GM12801 (cell line): ENCODE measurements around the gene SEMA6A.

Experiments used
- TF ChIP-seq, protein P1 (sequence below): IDR thresholded peaks from one replicate; pipeline ENCODE4 v1.5.1; 2011; ENCODE audit warnings: control low read depth; ENCODE audit not compliant: insufficient read length; ENCODE audit errors: extremely low read depth

SEMA6A gene

DNA sequence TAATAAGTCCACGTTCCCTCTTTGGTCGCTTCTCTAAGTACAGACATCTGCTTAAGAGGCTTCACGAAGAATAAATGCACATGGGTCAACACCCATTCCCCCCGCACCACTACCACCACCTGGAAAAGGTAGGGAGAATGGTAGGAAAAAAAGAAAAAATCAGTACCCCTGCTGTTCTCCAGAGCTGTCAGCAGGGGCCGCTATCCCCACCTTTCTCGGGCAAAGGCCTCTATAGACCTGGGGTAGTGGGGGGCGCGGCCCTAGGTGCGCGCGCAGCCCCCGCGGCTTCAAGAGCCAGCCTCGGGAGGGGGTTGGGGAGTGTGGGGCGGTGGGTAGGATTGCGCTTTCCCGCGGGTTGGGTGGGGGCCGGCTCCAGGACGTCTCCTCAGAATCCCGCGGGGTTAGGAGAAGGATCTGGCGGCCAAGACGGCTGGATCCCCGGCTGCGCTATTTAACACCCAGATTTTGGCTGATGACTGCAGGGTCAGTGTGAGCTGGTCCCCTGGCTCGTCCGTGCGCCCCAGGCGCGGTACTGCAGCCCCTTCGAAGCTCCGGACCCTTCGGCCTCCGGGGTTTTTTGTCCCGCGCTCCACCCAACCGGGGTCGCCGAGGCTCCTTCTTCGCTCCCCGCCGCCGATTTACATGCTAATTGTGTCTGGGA lies 1.6 kb upstream of the SEMA6A start:
- TF ChIP-seq, protein P1, sequence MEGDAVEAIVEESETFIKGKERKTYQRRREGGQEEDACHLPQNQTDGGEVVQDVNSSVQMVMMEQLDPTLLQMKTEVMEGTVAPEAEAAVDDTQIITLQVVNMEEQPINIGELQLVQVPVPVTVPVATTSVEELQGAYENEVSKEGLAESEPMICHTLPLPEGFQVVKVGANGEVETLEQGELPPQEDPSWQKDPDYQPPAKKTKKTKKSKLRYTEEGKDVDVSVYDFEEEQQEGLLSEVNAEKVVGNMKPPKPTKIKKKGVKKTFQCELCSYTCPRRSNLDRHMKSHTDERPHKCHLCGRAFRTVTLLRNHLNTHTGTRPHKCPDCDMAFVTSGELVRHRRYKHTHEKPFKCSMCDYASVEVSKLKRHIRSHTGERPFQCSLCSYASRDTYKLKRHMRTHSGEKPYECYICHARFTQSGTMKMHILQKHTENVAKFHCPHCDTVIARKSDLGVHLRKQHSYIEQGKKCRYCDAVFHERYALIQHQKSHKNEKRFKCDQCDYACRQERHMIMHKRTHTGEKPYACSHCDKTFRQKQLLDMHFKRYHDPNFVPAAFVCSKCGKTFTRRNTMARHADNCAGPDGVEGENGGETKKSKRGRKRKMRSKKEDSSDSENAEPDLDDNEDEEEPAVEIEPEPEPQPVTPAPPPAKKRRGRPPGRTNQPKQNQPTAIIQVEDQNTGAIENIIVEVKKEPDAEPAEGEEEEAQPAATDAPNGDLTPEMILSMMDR, result no peak

- TF ChIP-seq, protein P1, result no peak
These were observed 866 bp upstream of the SEMA6A start for GRCh38 chr5:116575326-116576052.

GRCh38 chr5:116573702-116574366 lies 789 bp downstream of the SEMA6A start:
- TF ChIP-seq, protein P1, result no peak

DNA sequence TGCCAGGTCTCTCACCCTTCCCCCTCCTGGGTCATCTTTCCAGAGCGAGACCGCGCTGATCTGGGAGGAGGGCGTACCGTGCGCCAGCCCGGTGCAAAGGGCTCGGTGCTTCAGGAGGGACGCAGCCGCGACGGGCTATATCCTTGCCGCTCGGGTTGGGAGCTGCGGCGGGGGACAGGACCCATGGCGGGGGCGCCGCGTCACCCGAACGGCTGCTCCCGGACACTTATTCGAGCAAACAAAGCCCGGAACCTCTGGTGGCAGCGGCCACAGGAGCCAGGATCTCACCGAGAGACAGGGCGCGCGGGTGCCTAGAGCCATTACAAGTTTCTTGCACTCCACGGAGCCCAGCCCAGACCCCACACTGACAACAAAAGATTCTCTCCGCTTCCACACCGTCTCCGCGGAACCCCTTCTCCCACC lies 1.3 kb downstream of the SEMA6A start:
- TF ChIP-seq, protein P1, result no peak

DNA sequence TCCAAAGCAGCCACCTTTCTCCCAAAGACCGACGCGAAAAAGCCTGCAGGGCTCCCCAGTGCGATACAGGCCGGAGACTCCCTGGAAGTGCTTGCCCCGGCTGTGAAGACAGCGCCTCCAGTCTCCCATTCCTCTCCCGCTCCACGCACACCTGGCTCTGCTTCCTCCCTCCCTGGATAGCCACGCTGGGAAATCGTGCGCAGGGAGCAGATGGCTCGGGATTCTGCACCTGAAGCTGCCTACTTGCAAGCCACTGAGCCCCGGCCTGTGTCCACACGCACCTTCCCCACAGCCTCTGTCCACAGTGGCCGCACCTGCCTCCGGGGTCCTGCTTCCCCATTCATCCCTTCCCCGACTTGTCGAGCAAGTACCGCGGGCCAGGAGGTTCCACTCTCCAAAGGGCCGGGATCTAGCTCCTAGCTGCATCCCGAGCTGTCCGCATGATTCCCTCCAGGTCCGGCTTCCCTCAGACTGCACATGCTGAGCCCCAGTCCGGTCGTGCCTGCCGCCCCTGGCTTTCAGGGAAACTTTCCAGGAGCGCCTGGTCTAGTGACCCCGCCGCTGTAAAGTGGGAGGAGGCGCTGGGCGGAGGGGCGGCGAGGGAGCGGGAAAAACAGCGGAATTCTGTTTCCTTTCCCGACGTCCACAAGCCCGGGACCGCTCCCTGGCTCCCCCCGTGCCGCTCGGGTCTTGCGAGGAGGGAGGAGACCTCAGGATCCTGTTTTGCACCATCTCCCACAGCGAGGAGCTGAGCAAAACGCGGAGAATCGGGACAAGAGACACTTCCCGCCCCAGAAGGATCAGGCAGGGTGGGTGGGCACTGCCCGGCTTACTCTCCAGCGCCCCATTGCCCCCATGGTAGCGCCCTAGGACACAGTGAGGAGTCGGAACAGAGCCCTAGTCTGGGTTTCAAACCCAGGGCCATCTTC lies 2.0 kb downstream of the SEMA6A start:
- TF ChIP-seq, protein P1, result no peak

- TF ChIP-seq, protein P1, result no peak
These were observed 2.9 kb downstream of the SEMA6A start for GRCh38 chr5:116571568-116572349.
